GM12865 (cell line): ENCODE data around the gene GSTT2B.
"Not testable (repeated sequence)": the region's sequence is repeated elsewhere in the genome, so short reads cannot be mapped to it uniquely, and the experiment has no call there.

Source experiments
- DNase-seq: peaks from one replicate; pipeline ENCODE4 v3.0.0; 2010; ENCODE audit warnings: low read depth
- H3K4me3 ChIP-seq: 2 replicates; pipeline ENCODE4 v1.5.1; 2011; ENCODE audit warnings: mild to moderate bottlenecking, low read depth, low read length, control low read depth
- CTCF ChIP-seq: IDR thresholded peaks from 2 replicates; pipeline ENCODE4 v1.5.1; 2011; ENCODE audit warnings: low read length, control low read depth, low read depth, inconsistent platforms; ENCODE audit not compliant: insufficient read depth; ENCODE audit errors: missing control alignments

GSTT2B gene

DNA sequence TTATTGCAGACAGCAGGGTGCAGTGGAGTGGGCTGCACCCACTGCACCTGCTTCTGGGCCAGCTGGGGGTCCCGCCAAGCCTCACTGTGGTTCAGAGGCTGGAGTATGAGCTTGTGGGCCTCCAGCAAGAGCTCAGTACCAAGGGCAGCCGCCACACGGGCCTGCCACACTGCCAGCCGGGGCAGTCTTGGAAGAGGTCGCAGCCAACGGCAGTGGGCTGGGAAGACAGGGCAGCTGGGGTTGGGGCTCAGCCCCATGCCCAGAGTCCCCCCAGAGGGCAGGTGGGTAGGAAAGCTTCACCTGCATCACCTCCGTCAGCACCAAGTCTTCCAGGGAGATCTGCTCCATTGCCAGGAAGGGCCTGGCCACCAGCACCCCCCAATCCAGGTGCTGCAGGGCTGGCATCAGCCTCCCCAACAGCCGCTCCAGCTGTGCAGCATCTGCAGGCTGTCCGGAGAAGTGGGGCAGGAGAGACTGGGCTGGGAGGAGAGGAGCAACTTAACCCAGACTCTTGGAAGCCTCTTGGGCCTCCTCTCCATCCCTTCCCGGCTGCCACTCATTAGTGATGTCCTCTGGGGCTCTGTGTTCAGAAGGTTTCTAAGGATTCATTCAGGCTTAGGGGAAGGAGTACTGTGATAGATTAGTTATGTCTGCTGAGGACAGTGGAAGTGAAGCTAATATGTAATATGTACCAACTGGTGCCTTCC lies 45.4 kb upstream of the GSTT2B start:
- DNase-seq, result no peak
- no peak for TF ChIP-seq CTCF
- no peak overlapping the region for H3K4me3 ChIP-seq

- H3K4me3 ChIP-seq, result no peak within 1 kb of the TSS
- no peak for TF ChIP-seq CTCF
- DNase-seq, result no peak
Measured at GRCh38 chr22:24005201-24005600, 44.2 kb upstream of the GSTT2B start, which contains the start of gene GSTT4. Gene GSTT4, minus strand, starts transcription at chr22:24005453. Its CDS starts 97 bp downstream, at chr22:24005356.

DNA sequence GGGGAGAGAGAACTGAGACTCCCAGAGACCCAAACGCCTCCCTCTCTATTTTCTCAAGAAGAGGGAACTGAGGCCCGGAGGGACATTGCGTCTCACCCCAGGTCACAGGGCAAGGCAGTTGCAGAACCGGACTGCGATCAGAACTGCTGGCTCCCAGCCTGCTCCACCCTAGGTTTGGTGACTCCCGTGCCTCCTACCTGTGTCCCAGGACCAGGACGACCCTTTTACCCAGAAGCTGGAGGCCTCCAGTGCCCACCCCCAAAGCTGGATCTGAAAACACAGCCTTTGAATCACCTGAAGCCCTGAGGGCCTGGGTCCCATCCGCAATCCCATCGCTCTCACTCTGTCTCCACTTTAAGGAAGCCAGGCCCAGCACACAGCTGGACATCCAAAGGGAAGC lies 42.9 kb upstream of the GSTT2B start:
- no peak for TF ChIP-seq CTCF
- no peak overlapping the region for H3K4me3 ChIP-seq
- no peak for DNase-seq

DNA sequence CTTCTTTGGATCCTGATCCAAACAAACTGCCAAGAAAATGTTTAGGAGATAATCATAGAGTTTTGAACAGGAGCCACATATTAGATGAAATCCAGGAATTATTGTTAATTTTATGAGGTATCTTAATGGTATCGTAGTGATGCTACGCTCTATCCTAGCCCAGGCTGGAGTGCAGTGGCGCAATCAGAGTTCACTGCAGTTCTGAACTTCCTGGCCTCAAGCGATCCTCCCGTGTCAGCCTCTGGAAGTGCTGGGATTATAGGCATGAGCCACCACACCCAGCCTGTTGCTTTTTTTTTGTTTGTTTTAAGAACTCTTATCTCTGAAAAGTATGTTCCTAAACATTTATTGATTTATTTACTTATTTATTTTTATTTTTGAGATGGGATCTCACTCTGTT lies 41.9 kb upstream of the GSTT2B start:
- TF ChIP-seq CTCF, result no peak
- DNase-seq, result no peak
- no peak overlapping the region for H3K4me3 ChIP-seq

DNA sequence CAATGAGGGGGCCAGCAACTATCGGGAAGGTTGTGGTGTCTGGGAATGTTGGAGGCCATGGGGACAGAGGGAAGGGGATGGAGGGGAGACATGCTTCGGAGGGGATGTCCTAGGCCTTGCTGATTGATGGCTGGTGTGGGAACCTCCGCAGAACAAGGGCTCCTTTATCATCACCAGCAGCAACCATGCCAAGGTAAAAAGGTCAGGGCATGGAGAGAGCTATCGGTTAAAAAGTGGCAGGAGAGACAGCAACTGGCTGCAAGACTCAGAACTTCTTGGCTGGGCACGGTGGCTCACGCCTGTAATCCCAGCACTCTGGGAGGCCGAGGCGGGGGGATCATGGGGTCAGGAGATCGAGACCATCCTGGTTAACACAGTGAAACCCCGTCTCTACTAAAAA lies 41.3 kb upstream of the GSTT2B start:
- DNase-seq, result no peak
- TF ChIP-seq CTCF, result no peak
- no peak overlapping the region for H3K4me3 ChIP-seq

DNA sequence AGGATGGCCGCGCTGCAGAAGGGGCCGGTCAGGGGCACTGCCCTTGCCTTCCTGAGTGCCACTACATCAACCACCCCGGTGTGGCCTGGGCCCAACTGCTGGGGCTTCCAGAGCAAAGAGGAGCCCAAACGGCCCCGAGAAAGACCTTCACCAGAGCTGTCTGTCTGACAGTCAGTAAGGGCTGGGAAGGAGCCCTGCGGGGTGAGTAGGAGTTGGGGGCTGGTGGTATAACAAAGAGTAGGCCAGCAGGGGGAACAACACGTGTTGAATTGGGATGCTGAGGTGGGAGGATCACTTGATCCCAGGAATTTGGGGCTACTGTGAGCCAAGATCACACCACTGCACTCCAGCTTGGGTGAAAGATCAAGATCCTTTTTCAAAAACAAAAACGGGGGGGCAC lies 40.3 kb upstream of the GSTT2B start:
- DNase-seq, result no peak
- no peak for TF ChIP-seq CTCF
- H3K4me3 ChIP-seq, result no peak overlapping the region

DNA sequence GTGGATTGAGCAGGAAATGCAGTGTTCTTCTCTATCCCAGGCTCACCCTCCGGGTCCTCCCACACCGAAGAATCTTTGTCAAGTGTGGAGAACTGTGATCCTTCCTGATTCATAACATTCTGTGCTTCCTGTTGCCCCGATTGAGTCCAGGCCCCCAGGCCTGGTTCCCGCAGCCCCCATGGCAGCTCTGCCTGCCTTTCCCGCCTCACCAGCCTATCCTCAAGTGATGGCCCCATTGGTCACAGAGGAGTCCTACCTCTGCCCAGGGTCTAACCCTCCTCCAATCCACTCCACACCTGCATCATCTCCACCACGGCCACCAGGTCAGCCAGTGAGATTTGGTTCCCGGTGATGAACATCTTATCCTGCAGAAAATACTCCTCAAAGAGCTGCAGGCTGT lies 38.8 kb upstream of the GSTT2B start:
- H3K4me3 ChIP-seq, DNase-seq: not testable (repeated sequence)
